Osteoblast (primary cell): Measurements from ENCODE around the gene BRMS1L. TPM values are rescaled to one million over a fixed set of nuclear protein-coding genes. Genes with fewer than 3 reads are reported as not detected.
"Not testable (repeated sequence)": the region's sequence is repeated elsewhere in the genome, so short reads cannot be mapped to it uniquely, and the experiment has no call there.

ENCODE experiments used
- DNase-seq: peaks from one replicate; pipeline ENCODE4 v3.0.0; 2011; ENCODE audit warnings: low spot score, mixed read lengths; ENCODE audit not compliant: insufficient read length; ENCODE audit errors: missing footprints
- H2AFZ ChIP-seq: 2 replicates; pipeline ENCODE4 v1.6.0; 2011; ENCODE audit warnings: mild to moderate bottlenecking, low read length
- H3K27ac ChIP-seq: 2 replicates; pipeline ENCODE4 v1.5.1; 2011; ENCODE audit warnings: mild to moderate bottlenecking, low read depth, low read length, moderate library complexity
- H3K27me3 ChIP-seq: 2 replicates; pipeline ENCODE4 v1.6.0; 2012; ENCODE audit warnings: mild to moderate bottlenecking, control low read depth, inconsistent platforms, low read length, moderate library complexity; ENCODE audit not compliant: insufficient read depth
- H3K36me3 ChIP-seq: 2 replicates; pipeline ENCODE4 v1.5.1; 2011; ENCODE audit warnings: mild to moderate bottlenecking, low read length, control low read depth, moderate library complexity; ENCODE audit not compliant: insufficient read depth
- H3K4me1 ChIP-seq: 2 replicates; pipeline ENCODE4 v1.5.1; 2011; ENCODE audit warnings: mild to moderate bottlenecking, low read length, control low read depth, moderate library complexity; ENCODE audit not compliant: insufficient read depth
- H3K4me2 ChIP-seq: 2 replicates; pipeline ENCODE4 v1.6.0; 2011; ENCODE audit warnings: mild to moderate bottlenecking, low read length; ENCODE audit not compliant: insufficient read depth
- H3K4me3 ChIP-seq: fragments of 200-600 bp; sonication (generic); 3 replicates; pipeline ENCODE4 v1.5.1; 2012; ENCODE audit warnings: mild to moderate bottlenecking, low read length, inconsistent platforms; ENCODE audit not compliant: insufficient read depth
- H3K79me2 ChIP-seq: 2 replicates; pipeline ENCODE4 v1.6.0; 2012; ENCODE audit warnings: mild to moderate bottlenecking, low read length, control low read depth, inconsistent platforms; ENCODE audit not compliant: insufficient read depth
- H3K9me3 ChIP-seq: 2 replicates; pipeline ENCODE4 v1.5.1; 2011; ENCODE audit warnings: low read depth, low read length, control low read depth
- H4K20me1 ChIP-seq: 2 replicates; pipeline ENCODE4 v1.6.0; 2012; ENCODE audit warnings: mild to moderate bottlenecking, low read length, control low read depth; ENCODE audit not compliant: insufficient read depth
- total RNA-seq: library from RNA; depleted of rRNA; stranded (reverse); fragments of >200 nt; gene quantifications from 2 replicates; pipeline ENCODE4 v1.2.3, GENCODE V29; 2012
- TF ChIP-seq, protein P1 (sequence below): IDR thresholded peaks from 2 replicates; pipeline ENCODE4 v1.5.1; 2011; ENCODE audit warnings: mild to moderate bottlenecking, low read depth, low read length, moderate library complexity; ENCODE audit errors: extremely low read depth

Gene BRMS1L, protein sequence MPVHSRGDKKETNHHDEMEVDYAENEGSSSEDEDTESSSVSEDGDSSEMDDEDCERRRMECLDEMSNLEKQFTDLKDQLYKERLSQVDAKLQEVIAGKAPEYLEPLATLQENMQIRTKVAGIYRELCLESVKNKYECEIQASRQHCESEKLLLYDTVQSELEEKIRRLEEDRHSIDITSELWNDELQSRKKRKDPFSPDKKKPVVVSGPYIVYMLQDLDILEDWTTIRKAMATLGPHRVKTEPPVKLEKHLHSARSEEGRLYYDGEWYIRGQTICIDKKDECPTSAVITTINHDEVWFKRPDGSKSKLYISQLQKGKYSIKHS
- 3.6 and 5.0 TPM in 2 replicates for total RNA-seq

GRCh38 chr14:35826218-35826951 lies at the start of gene BRMS1L:
Gene BRMS1L (plus strand): TSS chr14:35826338. CDS start chr14:35826517, 179 bp downstream.
- DNase-seq = peak; percentile 100
- H3K36me3 ChIP-seq = no peaks in the 10 kb centered on the region
- H3K27me3 ChIP-seq = no peaks in the 10 kb centered on the region
- H3K4me3 ChIP-seq = peak within 1 kb of the TSS; percentile 99
- H2AFZ ChIP-seq = peak within 1 kb of the TSS; percentile 100
- H3K4me2 ChIP-seq = peak within 1 kb of the TSS; percentile 87
- H4K20me1 ChIP-seq = peaks cover 2% of the 10 kb centered on the region
- no peaks in the 10 kb centered on the region for H3K9me3 ChIP-seq
- TF ChIP-seq, protein P1, sequence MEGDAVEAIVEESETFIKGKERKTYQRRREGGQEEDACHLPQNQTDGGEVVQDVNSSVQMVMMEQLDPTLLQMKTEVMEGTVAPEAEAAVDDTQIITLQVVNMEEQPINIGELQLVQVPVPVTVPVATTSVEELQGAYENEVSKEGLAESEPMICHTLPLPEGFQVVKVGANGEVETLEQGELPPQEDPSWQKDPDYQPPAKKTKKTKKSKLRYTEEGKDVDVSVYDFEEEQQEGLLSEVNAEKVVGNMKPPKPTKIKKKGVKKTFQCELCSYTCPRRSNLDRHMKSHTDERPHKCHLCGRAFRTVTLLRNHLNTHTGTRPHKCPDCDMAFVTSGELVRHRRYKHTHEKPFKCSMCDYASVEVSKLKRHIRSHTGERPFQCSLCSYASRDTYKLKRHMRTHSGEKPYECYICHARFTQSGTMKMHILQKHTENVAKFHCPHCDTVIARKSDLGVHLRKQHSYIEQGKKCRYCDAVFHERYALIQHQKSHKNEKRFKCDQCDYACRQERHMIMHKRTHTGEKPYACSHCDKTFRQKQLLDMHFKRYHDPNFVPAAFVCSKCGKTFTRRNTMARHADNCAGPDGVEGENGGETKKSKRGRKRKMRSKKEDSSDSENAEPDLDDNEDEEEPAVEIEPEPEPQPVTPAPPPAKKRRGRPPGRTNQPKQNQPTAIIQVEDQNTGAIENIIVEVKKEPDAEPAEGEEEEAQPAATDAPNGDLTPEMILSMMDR = no peak
- peaks cover 3% of the 10 kb centered on the region for H3K4me1 ChIP-seq
- H3K79me2 ChIP-seq = peaks cover 7% of the 10 kb centered on the region
- H3K27ac ChIP-seq = peak within 1 kb of the TSS; percentile 96

GRCh38 chr14:35776823-35777222 lies 49.3 kb upstream of the BRMS1L start:
- no peaks in the 10 kb centered on the region for H3K4me1 ChIP-seq
- no peaks in the 10 kb centered on the region for H3K36me3 ChIP-seq
- no peak overlapping the region for H3K4me3 ChIP-seq
- no peak overlapping the region for H2AFZ ChIP-seq
- no peak for DNase-seq
- H3K79me2 ChIP-seq = peaks cover 25% of the 10 kb centered on the region
- no peak overlapping the region for H3K4me2 ChIP-seq
- peaks cover 21% of the 10 kb centered on the region for H4K20me1 ChIP-seq
- H3K9me3 ChIP-seq = no peaks in the 10 kb centered on the region
- no peak overlapping the region for H3K27ac ChIP-seq
- TF ChIP-seq, protein P1 = no peak
- no peaks in the 10 kb centered on the region for H3K27me3 ChIP-seq

- H4K20me1 ChIP-seq = peaks cover 24% of the 10 kb centered on the region
- not testable (repeated sequence) for H3K27ac ChIP-seq, H3K4me3 ChIP-seq, H3K36me3 ChIP-seq, H3K4me2 ChIP-seq, H3K4me1 ChIP-seq, H3K27me3 ChIP-seq, H3K9me3 ChIP-seq, DNase-seq, H2AFZ ChIP-seq
- peaks cover 25% of the 10 kb centered on the region for H3K79me2 ChIP-seq
These were observed 48.6 kb upstream of the BRMS1L start for GRCh38 chr14:35777550-35777949.

DNA sequence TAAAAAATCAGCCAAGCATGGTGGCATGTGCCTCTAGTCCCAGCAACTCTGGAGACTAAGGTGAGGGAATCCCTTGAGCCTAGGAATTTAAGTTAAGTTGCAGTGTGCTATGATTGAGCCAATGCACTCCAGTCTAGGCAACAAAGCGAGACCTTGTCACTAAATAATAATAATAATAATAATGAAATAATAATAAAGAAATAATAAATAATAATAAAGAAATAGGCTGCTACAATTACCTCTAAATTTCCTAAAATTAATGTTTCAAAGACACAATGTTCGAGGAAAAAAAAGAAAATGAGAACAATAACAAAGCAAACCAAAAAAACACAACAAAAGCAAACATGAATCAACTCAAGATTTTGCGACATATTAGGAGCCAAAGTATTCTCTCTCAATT lies 46.8 kb upstream of the BRMS1L start:
- TF ChIP-seq, protein P1 = no peak
- H3K79me2 ChIP-seq = peaks cover 33% of the 10 kb centered on the region
- H3K36me3 ChIP-seq = no peaks in the 10 kb centered on the region
- no peaks in the 10 kb centered on the region for H3K9me3 ChIP-seq
- H3K27ac ChIP-seq = no peak overlapping the region
- H3K4me3 ChIP-seq = no peak overlapping the region
- H4K20me1 ChIP-seq = peaks cover 26% of the 10 kb centered on the region
- H3K27me3 ChIP-seq = no peaks in the 10 kb centered on the region
- no peak overlapping the region for H3K4me2 ChIP-seq
- no peaks in the 10 kb centered on the region for H3K4me1 ChIP-seq
- DNase-seq = no peak
- H2AFZ ChIP-seq = no peak overlapping the region
